OCI-M2 (cell line): Measurements from ENCODE around the gene P4HB.
"Not testable (repeated sequence)": the region's sequence is repeated elsewhere in the genome, so short reads cannot be mapped to it uniquely, and the experiment has no call there.

Experiments used
- DNase-seq: peaks from one replicate; lab custom pipeline; 2025; ENCODE audit not compliant: unreplicated experiment; lab: John Stamatoyannopoulos, UW

Gene P4HB

DNA sequence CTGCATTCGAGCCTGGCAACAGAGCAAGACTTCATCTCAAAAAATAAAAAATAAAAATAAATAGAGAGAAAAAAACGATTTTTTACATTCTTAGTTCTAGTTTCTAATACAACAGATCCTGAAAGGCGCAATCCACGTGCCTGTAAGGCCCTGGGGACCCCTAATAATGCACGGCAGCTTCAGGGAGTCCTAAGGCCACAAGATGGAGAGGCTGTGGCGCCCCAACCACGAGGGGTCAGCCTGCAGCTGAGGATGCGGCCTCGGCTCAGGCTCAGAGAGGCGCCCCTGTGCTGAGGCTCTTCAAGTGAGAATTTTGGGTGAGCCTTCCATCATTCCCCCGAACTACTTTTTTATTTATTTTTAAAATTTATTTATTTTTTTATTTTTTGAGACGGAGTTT is 10.9 kb downstream of the P4HB start:
- no peak for DNase-seq

DNA sequence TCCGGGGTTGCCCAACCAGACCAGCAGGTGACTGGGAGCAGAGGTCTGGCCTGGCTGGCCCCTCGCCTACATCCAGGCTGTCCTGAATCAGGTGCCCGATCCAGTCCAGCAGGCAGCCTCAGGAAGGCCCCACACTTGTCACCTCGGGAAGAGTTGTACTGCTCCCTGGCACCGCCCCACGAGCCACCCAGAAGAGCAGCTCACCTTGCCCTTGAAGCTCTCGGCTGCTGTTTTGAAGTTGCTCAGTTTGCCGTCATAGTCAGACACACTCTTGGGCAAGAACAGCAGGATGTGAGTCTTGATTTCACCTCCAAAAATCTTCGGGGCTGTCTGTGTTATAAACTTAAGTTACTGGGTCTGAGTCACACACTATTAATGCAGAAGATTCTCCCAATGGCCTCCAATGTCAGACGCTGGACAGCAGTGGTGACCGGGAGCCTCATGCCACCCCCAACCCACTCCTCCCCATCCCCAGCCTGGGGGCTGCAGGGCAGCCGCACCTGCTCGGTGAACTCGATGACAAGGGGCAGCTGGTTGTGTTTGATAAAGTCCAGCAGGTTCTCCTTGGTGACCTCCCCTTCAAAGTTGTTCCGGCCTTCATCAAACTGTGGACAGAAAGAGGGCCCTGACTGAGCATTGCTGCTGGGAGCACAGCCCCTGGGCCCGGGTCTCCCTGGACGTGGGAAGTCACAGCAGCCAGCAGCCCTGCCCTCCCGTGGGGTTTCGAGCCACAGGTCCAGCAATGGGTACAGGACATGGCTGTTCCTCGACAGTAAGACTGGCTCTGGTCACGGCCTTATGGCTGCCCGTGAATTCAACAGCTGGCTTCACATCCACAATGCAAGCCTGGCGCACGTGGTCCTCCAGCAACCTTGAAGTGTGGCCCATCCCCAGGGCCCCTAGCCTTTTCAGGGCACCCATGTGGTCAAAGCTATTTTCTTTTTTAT is 13.3 kb downstream of the P4HB start:
- no peak for DNase-seq

DNA sequence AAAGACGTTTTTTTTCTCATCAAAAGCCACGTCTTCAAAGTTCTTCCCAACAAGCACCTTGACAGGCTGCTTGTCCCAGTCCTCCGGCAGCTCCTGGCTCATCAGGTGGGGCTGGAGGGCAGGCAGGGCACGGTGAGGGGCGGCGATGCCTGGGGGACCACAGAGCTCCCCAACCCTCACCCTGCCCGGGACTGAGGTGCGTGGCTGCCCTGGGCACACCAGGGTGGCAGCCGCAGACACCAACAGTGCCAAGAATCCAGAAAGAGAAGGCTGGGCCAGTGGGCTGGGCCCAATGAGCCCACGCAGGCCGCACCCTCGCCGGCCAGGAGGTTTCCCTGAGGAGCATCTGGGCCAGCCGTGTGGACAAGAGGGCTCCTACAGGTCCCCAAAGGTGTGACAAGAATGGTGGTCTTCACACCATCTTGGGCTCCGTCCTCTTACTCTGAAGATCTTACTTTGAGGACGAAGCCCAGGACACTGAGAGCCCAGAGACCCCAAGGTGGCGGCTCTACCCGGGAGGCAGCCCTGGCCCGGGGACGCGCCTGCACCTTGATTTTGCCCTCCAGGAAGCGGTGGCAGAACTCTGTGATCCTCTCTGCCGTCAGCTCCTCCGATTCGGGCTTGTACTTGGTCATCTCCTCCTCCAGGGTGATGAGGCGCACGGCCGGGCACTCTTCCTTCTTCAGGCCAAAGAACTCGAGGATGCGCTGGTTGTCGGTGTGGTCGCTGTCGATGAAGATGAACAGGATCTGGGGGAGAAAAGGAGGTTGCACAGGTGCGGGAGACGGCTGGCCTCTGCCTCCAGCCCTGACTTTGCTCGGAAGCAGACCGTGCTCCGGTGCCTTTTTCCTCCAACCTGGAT is 14.2 kb downstream of the P4HB start:
- DNase-seq = no peak

DNA sequence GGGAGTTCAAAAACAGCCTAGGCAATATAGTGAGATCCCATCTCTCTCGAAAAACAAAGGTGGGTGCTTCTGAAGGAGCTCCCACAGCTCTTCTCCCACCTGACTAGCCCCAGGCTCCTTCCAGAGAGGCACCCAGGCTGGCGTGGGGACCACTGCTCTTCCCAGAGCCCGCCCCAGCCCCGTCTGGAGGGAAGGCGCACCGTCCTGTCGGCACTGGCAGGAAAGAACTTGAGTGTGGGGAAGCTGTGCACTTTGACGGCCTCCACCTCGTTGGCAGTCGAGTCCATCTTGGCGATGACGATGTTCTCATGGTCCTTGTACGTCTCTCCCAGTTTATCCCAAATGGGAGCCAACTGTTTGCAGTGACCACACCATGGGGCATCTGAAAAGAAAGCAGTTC is 15.0 kb downstream of the P4HB start:
- DNase-seq = no peak

DNA sequence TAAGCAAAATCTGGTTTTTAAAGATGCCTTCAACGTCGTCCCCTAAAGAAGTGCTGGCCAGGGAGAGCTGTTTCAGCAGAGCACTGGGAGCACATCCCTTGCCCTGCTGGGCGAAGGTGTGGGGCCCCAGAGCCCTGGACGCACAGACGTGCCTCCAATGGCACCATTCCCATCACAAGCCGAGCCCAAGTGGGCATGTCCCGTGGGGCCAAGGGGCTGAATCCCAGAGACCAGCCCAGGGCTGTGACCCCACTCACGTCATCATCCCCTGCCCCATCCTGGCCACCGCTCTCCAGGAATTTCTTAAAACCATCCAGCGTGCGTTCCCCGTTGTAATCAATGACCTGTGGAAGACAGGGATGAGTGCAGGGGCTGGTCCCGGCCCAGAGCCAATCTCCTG is 15.4 kb downstream of the P4HB start:
- no peak for DNase-seq

DNA sequence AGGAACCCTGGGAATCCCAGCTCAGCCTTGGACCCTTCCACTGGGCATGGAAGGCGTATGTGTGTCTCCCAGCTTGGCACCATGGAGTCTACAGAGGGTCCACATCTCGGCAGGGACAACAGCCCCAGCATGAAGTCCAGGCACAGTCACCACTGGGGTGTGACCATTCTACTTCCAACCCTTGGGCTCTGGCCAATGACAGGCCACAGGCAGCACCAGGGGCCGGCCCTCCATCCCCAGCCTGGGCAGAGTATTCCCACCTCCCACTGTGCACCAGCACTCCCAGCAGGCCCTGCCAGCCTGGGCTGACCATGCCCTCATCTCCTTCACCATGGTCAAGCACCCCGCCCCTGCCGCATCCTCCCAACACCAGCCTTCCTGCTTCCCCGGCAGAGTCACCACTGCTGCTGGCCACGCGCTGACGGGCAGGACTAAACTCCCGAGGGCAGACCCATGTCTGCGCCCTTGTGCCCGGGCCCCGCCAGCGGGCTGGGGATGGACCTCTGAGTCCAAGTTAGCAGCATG is 15.9 kb downstream of the P4HB start:
- no peak for DNase-seq

DNA sequence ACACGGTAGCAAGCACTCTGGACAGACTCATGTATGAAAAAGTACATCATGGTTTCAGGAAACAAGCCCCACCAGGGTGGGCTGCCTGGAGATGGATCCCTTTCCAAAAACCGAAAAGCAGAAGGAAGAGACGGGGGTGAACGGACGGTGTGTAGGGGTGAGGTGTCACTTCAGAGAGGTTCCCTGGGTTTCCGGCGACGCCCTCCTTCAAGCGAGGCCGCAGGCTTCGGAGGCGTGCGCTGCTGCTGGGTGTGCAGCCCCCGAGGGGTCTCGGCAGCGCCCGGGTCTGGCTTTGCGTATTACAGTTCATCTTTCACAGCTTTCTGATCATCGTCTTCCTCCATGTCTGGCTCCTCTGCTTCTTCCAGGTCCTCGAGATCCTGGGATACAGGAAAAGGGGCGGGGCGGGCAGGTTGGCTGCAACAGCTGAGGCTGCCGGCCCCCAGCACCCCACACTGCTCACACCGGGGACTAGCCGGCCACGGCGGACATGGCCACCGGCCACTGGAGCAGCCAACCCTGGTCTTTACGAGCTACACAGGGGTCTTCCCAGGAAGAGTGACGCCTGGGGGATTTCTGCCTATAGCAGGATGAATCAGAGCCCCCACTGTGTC is 16.5 kb downstream of the P4HB start:
- DNase-seq = no peak

DNA sequence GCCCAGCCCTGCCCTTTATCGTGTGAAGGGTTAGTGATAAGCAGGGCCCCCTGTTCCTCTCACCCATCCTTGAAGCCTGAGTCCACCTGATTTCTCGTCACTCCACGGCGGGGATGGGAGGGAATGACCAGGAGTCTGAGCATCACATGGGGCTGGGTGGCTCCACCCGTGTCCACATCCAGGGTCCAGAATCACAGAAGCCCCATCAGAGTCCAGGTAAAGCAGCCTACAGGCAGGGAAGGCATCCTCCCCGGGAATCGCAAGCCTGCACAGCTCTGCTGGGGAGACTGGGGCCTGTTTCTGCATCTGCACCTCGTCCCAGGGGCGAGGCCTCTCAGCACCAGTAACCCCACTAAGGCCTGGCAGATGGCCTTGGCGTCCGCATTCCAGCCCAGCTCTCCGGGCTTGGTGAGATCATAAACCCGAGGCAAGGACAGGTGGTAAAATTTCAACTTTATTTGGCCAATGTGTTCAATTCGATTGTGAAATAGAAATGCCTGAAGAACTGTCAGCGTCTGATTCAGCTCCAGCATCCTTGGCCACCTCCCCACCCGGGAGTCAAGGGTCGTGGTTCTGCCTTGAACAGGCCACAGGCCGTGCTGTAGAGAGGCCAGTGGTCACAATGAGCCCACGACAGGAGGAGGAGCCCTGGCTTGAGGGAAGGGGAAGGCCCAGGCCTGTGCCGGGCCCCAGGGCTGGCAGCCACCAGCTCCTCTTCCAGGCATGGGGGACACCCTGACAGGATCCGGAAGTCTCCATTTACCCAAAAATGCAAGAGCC is 17.4 kb downstream of the P4HB start:
- no peak for DNase-seq

DNA sequence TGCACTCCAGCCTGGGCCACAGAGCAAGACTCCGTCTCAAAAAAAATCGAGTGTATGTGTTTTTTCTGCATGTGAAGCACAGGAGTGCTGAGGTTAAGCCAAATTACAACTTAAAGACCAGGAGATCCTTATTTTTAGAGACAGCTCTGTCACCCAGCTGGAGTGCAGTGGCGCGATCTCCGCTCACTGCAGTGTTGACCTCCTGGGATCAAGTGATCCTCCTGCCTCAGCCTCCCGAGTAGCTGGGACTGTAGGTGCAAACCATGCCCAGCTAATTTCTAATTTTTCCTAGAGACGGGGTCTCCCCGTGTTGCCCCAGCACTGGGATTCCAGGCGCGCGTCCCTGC is 18.0 kb downstream of the P4HB start:
- no peak for DNase-seq

GRCh38 chr17:81841866-81842265 is 18.5 kb downstream of the P4HB start:
- DNase-seq = no peak

DNA sequence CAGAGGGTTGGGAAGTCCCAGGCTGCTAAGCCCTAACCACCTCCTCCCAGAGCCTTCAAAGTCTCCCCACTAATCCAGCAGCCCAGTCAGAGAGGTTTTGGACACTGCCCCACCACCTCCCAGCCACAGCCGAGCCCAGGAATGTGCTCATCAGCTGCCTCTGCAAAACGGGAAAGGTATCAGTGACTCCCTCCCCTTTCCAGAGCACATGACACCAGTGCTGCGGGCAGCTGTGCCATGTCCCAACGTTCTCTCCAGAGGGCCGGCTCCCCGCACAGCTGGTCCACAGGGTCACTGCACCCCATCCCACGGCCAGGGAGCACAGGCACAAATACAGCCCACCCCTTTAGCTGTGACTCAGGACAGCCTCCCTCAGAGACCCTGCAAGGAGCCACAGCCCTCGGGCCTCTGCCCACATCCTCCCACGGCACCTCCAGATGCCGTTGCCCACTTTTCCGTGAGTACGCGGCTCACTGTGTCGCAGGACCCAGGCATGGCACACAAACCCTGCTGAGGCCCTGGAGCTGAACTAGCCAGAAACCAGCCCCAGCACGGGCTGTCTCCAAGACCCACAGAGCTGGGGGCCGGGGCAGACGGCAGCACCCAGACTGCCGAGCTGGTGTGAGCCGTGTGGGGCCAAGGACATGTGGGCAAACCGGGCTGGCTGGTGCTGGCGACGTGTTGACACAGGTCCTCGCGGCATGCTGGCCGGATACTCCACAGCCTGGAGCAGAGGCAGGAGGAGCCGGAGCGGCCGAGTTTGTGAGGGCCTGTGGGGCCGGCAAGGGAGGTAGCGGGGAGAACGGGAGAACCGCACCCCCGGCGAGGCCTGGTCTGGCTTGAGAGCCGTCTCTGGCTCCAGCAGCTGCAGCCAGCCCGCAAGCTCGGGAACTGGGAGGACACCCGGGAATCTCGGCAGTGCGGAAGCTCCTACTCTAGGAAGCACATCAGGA is 19.2 kb downstream of the P4HB start:
- DNase-seq = no peak

DNA sequence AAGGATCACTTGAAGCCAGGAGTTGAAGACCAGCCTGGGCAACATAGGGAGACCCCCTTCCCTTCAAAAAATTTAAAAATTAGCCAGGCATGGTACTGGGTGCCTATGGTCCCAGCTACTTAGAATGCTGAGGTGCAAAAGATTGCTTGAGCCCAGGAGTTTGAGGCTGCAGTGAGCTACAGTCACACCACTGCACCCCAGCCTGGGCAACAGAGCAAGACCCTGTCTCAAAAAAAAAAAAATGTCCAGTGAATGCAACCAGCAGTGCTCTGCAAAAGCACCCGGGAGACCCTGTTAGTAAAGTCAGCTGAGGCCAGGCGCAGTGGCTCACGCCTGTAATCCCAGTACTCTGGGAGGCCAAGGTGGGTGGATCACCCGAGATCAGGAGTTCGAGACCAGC is 20.3 kb downstream of the P4HB start:
- not testable (repeated sequence) for DNase-seq

GRCh38 chr17:81839301-81839700 is 21.0 kb downstream of the P4HB start:
- DNase-seq = no peak

DNA sequence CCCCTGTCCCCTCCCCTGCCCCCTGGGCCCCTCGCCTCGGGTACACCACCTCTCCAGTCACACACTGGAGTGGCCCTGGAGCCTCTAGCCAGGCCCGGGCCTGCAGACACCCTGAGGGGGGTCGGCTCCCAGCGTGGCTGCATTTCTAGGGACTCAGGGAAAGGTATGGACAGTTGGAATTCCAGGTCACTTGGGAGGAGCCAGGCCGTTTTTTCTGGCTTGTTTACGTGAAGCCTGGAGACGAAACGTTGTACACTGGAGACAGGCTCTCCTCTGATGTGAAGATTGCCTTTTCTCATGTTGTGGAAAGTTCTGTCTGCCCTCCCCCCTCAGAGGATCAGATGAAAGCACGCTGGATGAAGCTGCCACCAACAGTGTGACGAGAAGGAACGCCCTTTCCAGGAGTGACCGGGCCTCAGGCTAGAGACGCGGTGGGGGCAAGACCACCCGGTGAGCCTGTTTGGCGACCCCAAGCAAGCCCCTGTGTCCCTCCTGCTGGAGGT is 21.5 kb downstream of the P4HB start:
- DNase-seq = no peak

GRCh38 chr17:81837641-81838040 is 22.7 kb downstream of the P4HB start:
- no peak for DNase-seq

GRCh38 chr17:81834831-81835267 is 25.5 kb downstream of the P4HB start, which contains the start of gene PPP1R27:
PPP1R27 (minus strand) TSS chr17:81835050; CDS start chr17:81834953, 97 bp downstream.
- DNase-seq = no peak

GRCh38 chr17:81833921-81834830 is 26.2 kb downstream of the P4HB start:
- DNase-seq = no peak
